Measurements from ENCODE around the gene ZFHX3. TPM values are rescaled to one million over a fixed set of nuclear protein-coding genes. Genes with fewer than 3 reads are reported as not detected.

ZFHX3 gene
- total and polyA plus RNA-seq, 2 experiments from 2014 or later: 2.8 to 3.9 TPM

DNA sequence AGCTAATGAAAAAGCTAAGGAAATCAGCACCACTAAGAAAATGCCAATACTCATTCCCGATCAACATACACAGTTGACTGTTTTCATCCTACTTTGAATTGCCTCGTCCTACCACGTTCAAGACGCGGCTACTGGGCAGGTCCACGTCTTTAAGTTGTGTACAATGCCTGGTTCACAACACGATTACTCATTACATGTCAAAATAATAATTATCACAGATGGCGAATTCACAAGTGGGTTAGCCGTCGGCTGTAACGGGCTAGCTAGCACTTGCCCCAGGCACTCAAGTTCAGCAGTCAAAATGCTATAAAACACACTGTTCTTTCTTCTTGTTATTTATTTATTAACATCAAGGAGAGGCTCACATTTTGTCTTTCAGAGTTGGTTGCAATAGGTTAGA is 124.2 kb downstream of the ZFHX3 start:
- 98 to 99% methylated on average over 11 of the region's 11 CpGs for WGBS, 2 experiments (ENCODE audit: low coverage in 1 of 2, low lambda C conversion rate in 2 of 2, missing lambda C conversion rate in 2 of 2)

DNA sequence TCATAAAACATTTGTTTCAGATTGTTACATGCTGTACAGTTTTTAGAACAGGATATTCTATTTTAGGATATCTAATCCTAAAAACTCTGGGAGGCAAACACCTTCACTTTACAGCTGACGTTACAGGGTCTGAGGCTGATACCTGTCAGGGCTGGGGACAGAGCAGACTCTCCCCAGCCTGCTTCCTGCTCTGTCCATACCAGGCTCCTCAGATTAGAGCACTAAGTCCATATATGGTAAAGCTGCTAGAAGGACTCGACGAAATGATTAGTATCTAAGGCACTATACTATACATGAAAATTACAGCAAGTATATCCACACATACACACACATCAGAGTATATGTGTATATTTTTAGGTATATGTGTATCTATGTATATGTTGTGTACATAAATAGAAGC is 125.2 kb downstream of the ZFHX3 start:
- Histone ChIP-seq H3K4me3 (no peak overlapping the region), H2AFZ (no peak overlapping the region), H3K9ac (no peak overlapping the region), H3K79me2 (ENCODE audit: insufficient read depth) (peaks cover 92% of the 10 kb centered on the region), H3K9me2 (ENCODE audit: insufficient read depth) (no peaks in the 10 kb centered on the region), H3K4me2 (ENCODE audit: unreplicated experiment) (no peak overlapping the region), H3K27ac (no peak overlapping the region), H3K4me1 (ENCODE audit: insufficient read depth) (peaks cover 5% of the 10 kb centered on the region; the same call in 1 of the 2 replicates), H4K20me1 (ENCODE audit: insufficient read depth) (peaks cover 6% of the 10 kb centered on the region; the same call in 1 of the 2 replicates), H3K27me3 (replicated peaks; ENCODE audit: insufficient read depth) (no peaks in the 10 kb centered on the region), H3K36me3 (ENCODE audit: low read depth) (no peaks in the 10 kb centered on the region), H3F3A (ENCODE audit: insufficient read depth) (no peaks in the 10 kb centered on the region), H3K9me3 (ENCODE audit: low read depth) (no peaks in the 10 kb centered on the region)
- no peak for TF ChIP-seq EZH2 (IDR thresholded peaks at IDR 0.05; ENCODE audit: insufficient read depth, poor library complexity, severe bottlenecking)
- TF ChIP-seq EZH2phosphoT487 (IDR thresholded peaks at IDR 0.05; ENCODE audit: insufficient read depth, low read depth): no peak
- DNase-seq: no peak
- 96 to 100% methylated on average over 3 of the region's 3 CpGs for WGBS, 2 experiments (ENCODE audit: low coverage in 1 of 2, low lambda C conversion rate in 2 of 2, missing lambda C conversion rate in 2 of 2)
- in situ Hi-C loops (cut with MboI): no loop called here

More for the DNA sequence above, 124.2 kb downstream of the ZFHX3 start:
- in situ Hi-C loops (cut with MboI): no loop called here
- Histone ChIP-seq H3K4me2 (ENCODE audit: unreplicated experiment) (no peak overlapping the region), H3F3A (ENCODE audit: insufficient read depth) (no peaks in the 10 kb centered on the region), H3K27me3 (replicated peaks; ENCODE audit: insufficient read depth) (no peaks in the 10 kb centered on the region), H3K27ac (no peak overlapping the region), H3K79me2 (ENCODE audit: insufficient read depth) (peaks cover 90% of the 10 kb centered on the region), H3K9me3 (ENCODE audit: low read depth) (no peaks in the 10 kb centered on the region), H2AFZ (no peak overlapping the region), H3K4me1 (ENCODE audit: insufficient read depth) (peaks cover 5% of the 10 kb centered on the region; the same call in 1 of the 2 replicates), H3K4me3 (no peak overlapping the region), H4K20me1 (ENCODE audit: insufficient read depth) (peaks cover 6% of the 10 kb centered on the region; the same call in 1 of the 2 replicates), H3K36me3 (ENCODE audit: low read depth) (no peaks in the 10 kb centered on the region), H3K9me2 (ENCODE audit: insufficient read depth) (no peaks in the 10 kb centered on the region), H3K9ac (no peak overlapping the region)
- no peak for TF ChIP-seq EZH2 (IDR thresholded peaks at IDR 0.05; ENCODE audit: insufficient read depth, poor library complexity, severe bottlenecking)
- TF ChIP-seq EZH2phosphoT487 (IDR thresholded peaks at IDR 0.05; ENCODE audit: insufficient read depth, low read depth): no peak
- DNase-seq: no peak

DNA sequence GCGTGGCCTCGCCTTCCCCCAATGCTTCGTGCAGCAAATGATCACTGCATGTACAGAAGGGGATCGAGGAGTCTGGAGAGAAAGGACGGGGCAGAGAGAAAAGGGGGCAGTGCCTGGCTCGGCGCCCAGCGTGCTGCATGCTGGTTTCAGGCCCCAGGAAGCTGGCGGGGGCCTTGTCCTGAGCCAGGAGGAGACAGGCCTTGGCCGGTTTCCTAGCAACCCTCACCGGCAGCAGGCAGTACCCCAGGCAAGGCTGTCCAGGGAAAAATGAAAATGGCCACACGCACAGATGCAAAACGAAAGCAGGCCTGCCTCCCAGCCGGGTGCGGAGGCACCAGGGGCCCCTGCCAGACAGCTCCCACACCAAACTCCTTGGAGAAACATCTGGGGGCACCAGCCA is 126.3 kb downstream of the ZFHX3 start:
- H4K20me1 ChIP-seq (ENCODE audit: insufficient read depth): peaks cover 6% of the 10 kb centered on the region; the same call in 1 of the 2 replicates
- no peaks in the 10 kb centered on the region for H3F3A ChIP-seq (ENCODE audit: insufficient read depth)
- no peaks in the 10 kb centered on the region for H3K27me3 ChIP-seq (replicated peaks; ENCODE audit: insufficient read depth)
- no peaks in the 10 kb centered on the region for H3K9me2 ChIP-seq (ENCODE audit: insufficient read depth)
- peak overlapping the region; percentile 39; the same call in 1 of the 2 replicates for H3K4me3 ChIP-seq
- H3K4me1 ChIP-seq (ENCODE audit: insufficient read depth): no peaks in the 10 kb centered on the region
- DNase-seq: peak; percentile 36
- in situ Hi-C loops (cut with MboI): no loop called here
- no peaks in the 10 kb centered on the region for H3K36me3 ChIP-seq (ENCODE audit: low read depth)
- no peak overlapping the region for H3K27ac ChIP-seq
- H3K9me3 ChIP-seq (ENCODE audit: low read depth): no peaks in the 10 kb centered on the region
- H3K79me2 ChIP-seq (ENCODE audit: insufficient read depth): peaks cover 86% of the 10 kb centered on the region
- WGBS, 2 experiments (ENCODE audit: low coverage in 1 of 2, low lambda C conversion rate in 2 of 2, missing lambda C conversion rate in 2 of 2): 53 to 59% methylated on average over 15 of the region's 15 CpGs
- no peak for TF ChIP-seq EZH2 (IDR thresholded peaks at IDR 0.05; ENCODE audit: insufficient read depth, poor library complexity, severe bottlenecking)
- no peak for TF ChIP-seq EZH2phosphoT487 (IDR thresholded peaks at IDR 0.05; ENCODE audit: insufficient read depth, low read depth)
- H2AFZ ChIP-seq: no peak overlapping the region
- H3K4me2 ChIP-seq (ENCODE audit: unreplicated experiment): peak overlapping the region; percentile 39
- no peak overlapping the region for H3K9ac ChIP-seq

DNA sequence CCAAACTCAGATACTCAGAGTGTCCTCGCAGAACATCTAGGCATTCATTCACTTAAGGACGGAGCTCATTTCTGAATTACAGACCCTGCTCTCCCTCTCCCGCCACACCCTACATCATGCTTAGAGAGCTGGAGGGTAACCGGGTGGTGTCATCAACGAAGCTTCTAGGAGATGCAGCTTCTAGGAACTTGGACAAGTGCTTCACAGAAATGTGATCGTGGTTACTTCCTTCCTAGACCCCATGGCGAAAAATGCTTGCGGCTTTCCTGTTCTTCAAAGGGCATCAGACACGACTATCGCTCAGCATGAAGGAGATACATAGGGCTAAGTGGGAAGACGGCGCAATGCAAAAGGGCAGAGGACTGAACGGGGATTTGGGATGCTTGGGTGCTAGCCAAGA is 126.8 kb downstream of the ZFHX3 start:
- Histone ChIP-seq H4K20me1 (ENCODE audit: insufficient read depth) (peaks cover 6% of the 10 kb centered on the region; the same call in 1 of the 2 replicates), H3K36me3 (ENCODE audit: low read depth) (no peaks in the 10 kb centered on the region), H2AFZ (no peak overlapping the region), H3F3A (ENCODE audit: insufficient read depth) (no peaks in the 10 kb centered on the region), H3K9me2 (ENCODE audit: insufficient read depth) (no peaks in the 10 kb centered on the region), H3K4me2 (ENCODE audit: unreplicated experiment) (no peak overlapping the region), H3K4me1 (ENCODE audit: insufficient read depth) (no peaks in the 10 kb centered on the region), H3K9me3 (ENCODE audit: low read depth) (no peaks in the 10 kb centered on the region), H3K9ac (no peak overlapping the region), H3K27me3 (replicated peaks; ENCODE audit: insufficient read depth) (no peaks in the 10 kb centered on the region), H3K79me2 (ENCODE audit: insufficient read depth) (peaks cover 85% of the 10 kb centered on the region), H3K4me3 (no peak overlapping the region), H3K27ac (no peak overlapping the region)
- DNase-seq: no peak
- 89 to 90% methylated on average over 13 of the region's 13 CpGs for WGBS, 2 experiments (ENCODE audit: low coverage in 1 of 2, low lambda C conversion rate in 2 of 2, missing lambda C conversion rate in 2 of 2)
- in situ Hi-C loops (cut with MboI): no loop called here
- no peak for TF ChIP-seq EZH2phosphoT487 (IDR thresholded peaks at IDR 0.05; ENCODE audit: insufficient read depth, low read depth)
- no peak for TF ChIP-seq EZH2 (IDR thresholded peaks at IDR 0.05; ENCODE audit: insufficient read depth, poor library complexity, severe bottlenecking)

DNA sequence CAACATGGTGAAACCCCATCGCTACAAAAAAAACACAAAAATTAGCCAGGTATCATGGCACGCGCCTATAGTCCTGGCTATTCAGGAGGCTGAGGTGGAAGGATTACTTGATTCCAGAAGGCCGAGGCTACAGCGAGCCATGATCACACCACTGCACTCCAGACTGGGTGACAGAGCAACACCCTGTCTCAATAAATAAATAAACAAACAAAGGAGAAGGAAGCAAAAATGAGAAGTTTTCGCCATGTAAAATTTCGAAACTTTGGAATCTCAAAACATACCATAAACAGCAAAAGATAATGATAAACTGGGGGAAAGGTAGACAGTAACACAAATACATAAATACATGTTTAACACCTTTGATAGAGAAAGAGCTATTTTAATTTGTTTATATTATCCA is 130.9 kb downstream of the ZFHX3 start:
- Histone ChIP-seq H3K79me2 (ENCODE audit: insufficient read depth) (peaks cover 84% of the 10 kb centered on the region), H2AFZ (no peak overlapping the region), H3K4me3 (no peak overlapping the region), H3K36me3 (ENCODE audit: low read depth) (no peaks in the 10 kb centered on the region), H3F3A (ENCODE audit: insufficient read depth) (no peaks in the 10 kb centered on the region), H4K20me1 (ENCODE audit: insufficient read depth) (no peaks in the 10 kb centered on the region), H3K27me3 (replicated peaks; ENCODE audit: insufficient read depth) (no peaks in the 10 kb centered on the region), H3K4me1 (ENCODE audit: insufficient read depth) (no peaks in the 10 kb centered on the region), H3K27ac (no peak overlapping the region), H3K9ac (no peak overlapping the region), H3K9me3 (ENCODE audit: low read depth) (no peaks in the 10 kb centered on the region), H3K9me2 (ENCODE audit: insufficient read depth) (no peaks in the 10 kb centered on the region), H3K4me2 (ENCODE audit: unreplicated experiment) (no peak overlapping the region)
- DNase-seq: no peak
- TF ChIP-seq EZH2phosphoT487 (IDR thresholded peaks at IDR 0.05; ENCODE audit: insufficient read depth, low read depth) (no peak), EZH2 (IDR thresholded peaks at IDR 0.05; ENCODE audit: insufficient read depth, poor library complexity, severe bottlenecking) (no peak)
- 93 to 96% methylated on average over 7 of the region's 7 CpGs for WGBS, 2 experiments (ENCODE audit: low coverage in 1 of 2, low lambda C conversion rate in 2 of 2, missing lambda C conversion rate in 2 of 2)
- in situ Hi-C loops (cut with MboI): no loop called here

Data from GM23248 (cell line).